IMR-90 (cell line): Measurements from ENCODE around the gene CCSER2. TPM values are rescaled to one million over a fixed set of nuclear protein-coding genes. Genes with fewer than 3 reads are reported as not detected.
A peak's percentile ranks its signal among the peaks of the same experiment; 100 is the strongest.

Experiments
- ATAC-seq: fragments of 200-7000 bp; cut with Tn5 transposase; 2 replicates; pipeline ENCODE4 v1.9.1; 2020; ENCODE audit warnings: low read depth, mild to moderate bottlenecking, moderate library complexity
- BruUV-seq: library from RNA; stranded (reverse); fragments of 400-500 nt; replicated peaks from 2 replicates; lab custom pipeline; 2021; lab: Mats Ljungman, UMichigan
- CTCF ChIA-PET: fragments of 300-600 bp; formaldehyde crosslinking; extraction: SDS; loops from one replicate; lab custom pipeline; 2021; ENCODE audit warnings: antibody characterized with exemption; lab: Yijun Ruan, JAX
- POLR2A ChIA-PET: fragments of 300-600 bp; sonication (Branson Sonifier 250); formaldehyde crosslinking; loops from one replicate; lab custom pipeline; 2022; ENCODE audit warnings: antibody characterized with exemption; ENCODE audit not compliant: unreplicated experiment; lab: Charles Lee
- DNase-seq: peaks from one replicate; pipeline ENCODE4 v3.0.0; 2013
- H2AFZ ChIP-seq: replicated peaks from 2 replicates; pipeline ENCODE3; 2013; ENCODE audit warnings: low read length, mild to moderate bottlenecking; ENCODE audit not compliant: poor library complexity
- H2AK5ac ChIP-seq: 2 replicates; pipeline ENCODE4 v1.6.1; 2013; ENCODE audit warnings: low read depth, low read length, inconsistent platforms
- H2AK9ac ChIP-seq: replicated peaks from 2 replicates; pipeline ENCODE3; 2013; ENCODE audit warnings: mild to moderate bottlenecking, low read depth, low read length, moderate library complexity; ENCODE audit not compliant: poor library complexity
- H2BK120ac ChIP-seq: 2 replicates; pipeline ENCODE4 v1.6.1; 2013; ENCODE audit warnings: low read depth, low read length, inconsistent platforms
- H2BK15ac ChIP-seq: 3 replicates; pipeline ENCODE4 v1.6.1; 2013; ENCODE audit warnings: low read depth, low read length, inconsistent platforms
- H2BK20ac ChIP-seq: 2 replicates; pipeline ENCODE4 v1.6.1; 2013; ENCODE audit warnings: low read depth, mild to moderate bottlenecking, inconsistent platforms, low read length, moderate library complexity
- H2BK5ac ChIP-seq: 2 replicates; pipeline ENCODE4 v1.6.1; 2013; ENCODE audit warnings: mild to moderate bottlenecking, low read depth, low read length, inconsistent platforms; ENCODE audit not compliant: poor library complexity, severe bottlenecking
- H3K14ac ChIP-seq: replicated peaks from 2 replicates; pipeline ENCODE4 v1.6.1; 2013; ENCODE audit warnings: low read depth, low read length, inconsistent platforms
- H3K18ac ChIP-seq: 2 replicates; pipeline ENCODE4 v1.6.1; 2013; ENCODE audit warnings: low read depth, low read length, control low read depth
- H3K23ac ChIP-seq: 2 replicates; pipeline ENCODE4 v1.6.1; 2013; ENCODE audit warnings: low read depth, low read length, inconsistent platforms
- H3K27ac ChIP-seq: 2 replicates; pipeline ENCODE4 v1.5.1; 2013; ENCODE audit warnings: mild to moderate bottlenecking, control low read depth, low read length; ENCODE audit not compliant: insufficient read depth
- H3K27me3 ChIP-seq: 2 replicates; pipeline ENCODE4 v1.6.1; 2013; ENCODE audit warnings: low read length; ENCODE audit not compliant: control insufficient read depth, insufficient read depth
- H3K36me3 ChIP-seq: 2 replicates; pipeline ENCODE4 v1.6.1; 2013; ENCODE audit warnings: low read length, mixed read lengths; ENCODE audit not compliant: control insufficient read depth, insufficient read depth
- H3K4ac ChIP-seq: 2 replicates; pipeline ENCODE4 v1.6.1; 2013; ENCODE audit warnings: low read depth, low read length, inconsistent platforms
- H3K4me1 ChIP-seq: 2 replicates; pipeline ENCODE4 v1.6.1; 2013; ENCODE audit warnings: low read length, mixed read lengths; ENCODE audit not compliant: control insufficient read depth, insufficient read depth
- H3K4me2 ChIP-seq: 2 replicates; pipeline ENCODE4 v1.6.1; 2013; ENCODE audit warnings: low read depth, mild to moderate bottlenecking, control low read depth, low read length, moderate library complexity
- H3K4me3 ChIP-seq: 2 replicates; pipeline ENCODE4 v1.5.1; 2013; ENCODE audit warnings: low read depth, mild to moderate bottlenecking, control low read depth, low read length, moderate library complexity; ENCODE audit not compliant: insufficient read depth
- H3K56ac ChIP-seq: 2 replicates; pipeline ENCODE4 v1.6.1; 2013; ENCODE audit warnings: low read length, inconsistent platforms; ENCODE audit not compliant: insufficient read depth; ENCODE audit errors: extremely low read depth
- H3K79me1 ChIP-seq, 2 experiments: 2 replicates each; pipeline ENCODE4 v1.6.1; 2013; ENCODE audit warnings: low read length in 2 of 2, inconsistent platforms in 1 of 2, low read depth in 1 of 2
- H3K9ac ChIP-seq: 2 replicates; pipeline ENCODE4 v1.6.1; 2013; ENCODE audit warnings: low read depth, low read length, control low read depth
- H3K9me1 ChIP-seq: 2 replicates; pipeline ENCODE4 v1.6.1; 2013; ENCODE audit warnings: low read length, inconsistent platforms; ENCODE audit not compliant: insufficient read depth
- H3K9me3 ChIP-seq: 2 replicates; pipeline ENCODE4 v1.6.1; 2013; ENCODE audit warnings: low read length; ENCODE audit not compliant: control insufficient read depth, insufficient read depth
- H4K20me1 ChIP-seq: 2 replicates; pipeline ENCODE4 v1.6.1; 2013; ENCODE audit warnings: low read length, inconsistent platforms; ENCODE audit not compliant: insufficient read depth
- H4K5ac ChIP-seq: 2 replicates; pipeline ENCODE4 v1.6.1; 2013; ENCODE audit warnings: mild to moderate bottlenecking, low read depth, low read length, control low read depth
- H4K8ac ChIP-seq, 2 experiments: 2 replicates each; pipeline ENCODE4 v1.6.1; 2013; ENCODE audit warnings: low read depth in 2 of 2, low read length in 2 of 2, control low read depth in 1 of 2, inconsistent platforms in 1 of 2
- H4K91ac ChIP-seq: 2 replicates; pipeline ENCODE4 v1.6.1; 2013; ENCODE audit warnings: low read depth, low read length, inconsistent platforms; ENCODE audit not compliant: insufficient read depth
- BHLHE40 ChIP-seq: fragments of 150-350 bp; IDR thresholded peaks from 2 replicates; pipeline ENCODE4 v1.6.1; 2016; ENCODE audit warnings: mild to moderate bottlenecking, low read depth, low read length
- CEBPB ChIP-seq: IDR thresholded peaks from 2 replicates; pipeline ENCODE4 v1.6.1; 2012; ENCODE audit warnings: low read depth, low read length, improper control_type of control experiment
- CHD1 ChIP-seq: IDR thresholded peaks from 2 replicates; pipeline ENCODE4 v1.6.1; 2012; ENCODE audit warnings: low read depth, low read length, improper control_type of control experiment
- CTCF ChIP-seq: conservative IDR thresholded peaks from 2 replicates; pipeline ENCODE4 v1.5.1; 2012; ENCODE audit warnings: mild to moderate bottlenecking, low read depth, low read length, improper control_type of control experiment
- ELK1 ChIP-seq: fragments of 150-350 bp; IDR thresholded peaks from 2 replicates; pipeline ENCODE4 v1.6.1; 2016; ENCODE audit warnings: low read depth, mild to moderate bottlenecking, low read length, moderate library complexity, borderline replicate concordance
- FOS ChIP-seq: fragments of 150-350 bp; IDR thresholded peaks from 2 replicates; pipeline ENCODE4 v1.6.1; 2016; ENCODE audit warnings: low read depth, low read length
- MAFK ChIP-seq: IDR thresholded peaks from 2 replicates; pipeline ENCODE4 v1.6.1; 2012; ENCODE audit warnings: low read depth, low read length, improper control_type of control experiment
- MAZ ChIP-seq: IDR thresholded peaks from 2 replicates; pipeline ENCODE4 v1.6.1; 2012; ENCODE audit warnings: low read depth, mild to moderate bottlenecking, low read length, improper control_type of control experiment, moderate library complexity, borderline replicate concordance
- MXI1 ChIP-seq: IDR thresholded peaks from 2 replicates; pipeline ENCODE4 v1.6.1; 2012; ENCODE audit warnings: low read depth, mild to moderate bottlenecking, low read length, moderate library complexity, borderline replicate concordance
- NFE2L2 ChIP-seq: fragments of 150-350 bp; IDR thresholded peaks from 2 replicates; pipeline ENCODE4 v1.6.1; 2016; ENCODE audit warnings: low read depth, mild to moderate bottlenecking, low read length
- POLR2A ChIP-seq: IDR thresholded peaks from 2 replicates; pipeline ENCODE4 v1.6.1; 2012; ENCODE audit warnings: mild to moderate bottlenecking, low read depth, low read length
- RAD21 ChIP-seq: IDR thresholded peaks from 2 replicates; pipeline ENCODE4 v1.6.1; 2012; ENCODE audit warnings: low read length, improper control_type of control experiment
- RCOR1 ChIP-seq: IDR thresholded peaks from 2 replicates; pipeline ENCODE4 v1.6.1; 2012; ENCODE audit warnings: mild to moderate bottlenecking, low read length, improper control_type of control experiment; ENCODE audit not compliant: insufficient replicate concordance
- RFX5 ChIP-seq: IDR thresholded peaks from 2 replicates; pipeline ENCODE4 v1.8.0; 2012; ENCODE audit warnings: low read depth, mild to moderate bottlenecking, low read length, moderate library complexity
- SMC3 ChIP-seq: fragments of 150-350 bp; IDR thresholded peaks from 2 replicates; pipeline ENCODE4 v1.6.1; 2016; ENCODE audit warnings: low read depth, mild to moderate bottlenecking, antibody characterized with exemption, low read length, moderate library complexity
- WGBS, 2 experiments: methylation state at CpG; one replicate each; pipeline versions ENCODE4 v1.1.5 to v1.1.7; 2013; ENCODE audit warnings: missing lambda C conversion rate in 2 of 2; ENCODE audit not compliant: insufficient read length in 1 of 2; ENCODE audit errors: extremely low coverage in 2 of 2; 5-methylcytosine and 5-hydroxymethylcytosine counted together
- dilution Hi-C: fragments of 300-500 bp; cut with HindIII; formaldehyde crosslinking; loops from one replicate; pipeline ENCODE4 v1.14.3; 2018; ENCODE audit warnings: low sequenced_read_pairs; ENCODE audit not compliant: unreplicated experiment
- in situ Hi-C: fragments of 300-500 bp; cut with MboI; formaldehyde crosslinking; loops from 3 replicates; pipeline ENCODE4 v1.14.3; 2019; ENCODE audit warnings: low sequenced_read_pairs, inconsistent platforms, mixed read lengths
- intact Hi-C: fragments of 100-400 bp; cut with micrococcal nuclease; formaldehyde crosslinking; loops from 2 replicates; pipeline ENCODE4 v1.10.0; 2022
- polyA plus RNA-seq, 3 experiments: library from polyadenylated mRNA; depleted of rRNA; stranded (reverse); fragments of >200 nt; gene quantifications; 2 replicates each; pipeline ENCODE4 v1.2.3, GENCODE V29; 2012; ENCODE audit warnings: low replicate concordance in 1 of 3
- total RNA-seq: library from RNA; depleted of rRNA; stranded (reverse); fragments of >200 nt; gene quantifications from 2 replicates; pipeline ENCODE4 v1.2.3, GENCODE V29; 2012
- TF ChIP-seq, protein P1 (sequence below): fragments of 150-350 bp; IDR thresholded peaks from 2 replicates; pipeline ENCODE4 v1.6.1; 2017; ENCODE audit warnings: mild to moderate bottlenecking, antibody characterized with exemption, low read length, low read depth

The CCSER2 gene
- total and polyA plus RNA-seq, 2 of the 4 experiments (the other 2 are of a cell fraction) = 20.4 to 31.7 TPM

DNA sequence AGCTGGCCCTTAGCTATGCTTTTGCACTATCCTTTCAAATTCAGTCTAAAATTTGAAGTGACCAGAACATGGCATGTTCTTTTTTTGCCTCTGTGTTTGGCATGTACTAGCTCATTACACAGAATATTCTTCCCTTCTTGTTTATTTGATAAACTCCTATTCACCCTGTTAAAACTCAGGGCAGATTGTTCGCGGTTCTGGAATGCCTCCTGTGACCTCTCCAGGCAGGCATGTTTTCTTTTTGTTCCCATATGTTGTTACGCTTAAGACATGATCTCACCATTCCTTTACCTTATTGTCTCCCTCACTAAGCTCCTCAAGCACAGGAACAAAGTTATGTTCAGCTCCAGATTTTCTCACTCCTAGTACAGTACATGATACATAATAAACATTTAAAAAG, 181.7 kb downstream of the CCSER2 start:
- Histone ChIP-seq H3K4me3 (no peak overlapping the region), H3K56ac (no peak overlapping the region), H4K91ac (no peak overlapping the region), H2AFZ (no peak overlapping the region), H3K23ac (no peak overlapping the region), H2BK5ac (peak overlapping the region; percentile 49), H2BK15ac (no peak overlapping the region), H2BK20ac (no peak overlapping the region), H2AK5ac (no peak overlapping the region), H2BK120ac (no peak overlapping the region), H3K27me3 (no peaks in the 10 kb centered on the region), H3K27ac (peak overlapping the region; percentile 33; the same call in 1 of the 2 replicates), H3K79me1 (peaks cover 17 to 26% of the 10 kb centered on the region in 2 experiments), H4K8ac (no peak overlapping the region), H3K9me1 (peaks cover 6% of the 10 kb centered on the region; the same call in 1 of the 2 replicates), H2AK9ac (no peak overlapping the region), H4K20me1 (peaks cover 10% of the 10 kb centered on the region; the same call in 1 of the 2 replicates), H3K14ac (no peak overlapping the region), H3K9ac (no peak overlapping the region), H3K4me2 (peak overlapping the region; percentile 41; the same call in 1 of the 2 replicates), H3K9me3 (no peaks in the 10 kb centered on the region), H3K4ac (no peak overlapping the region), H3K18ac (no peak overlapping the region; the same call in 1 of the 2 replicates), H3K36me3 (peaks cover 6% of the 10 kb centered on the region), H3K4me1 (peaks cover 8% of the 10 kb centered on the region), H4K5ac (no peak overlapping the region)
- peak; percentile 88 for ATAC-seq
- DNase-seq = peak; percentile 79
- dilution Hi-C loops (no loop called here), in situ Hi-C loops (no loop called here), intact Hi-C loops (no loop called here)
- 11% methylated on average over 2 of the region's 3 CpGs; no CpG with 5 or more reads in 1 of the 2 experiments for WGBS, 2 experiments
- no TSS peak for BruUV-seq
- TF ChIP-seq CTCF (no peak), POLR2A (no peak), RAD21 (no peak), CHD1 (no peak), SMC3 (no peak), CEBPB (no peak), NFE2L2 (no peak), MAZ (no peak), RCOR1 (no peak), ELK1 (no peak), FOS (no peak), BHLHE40 (no peak), MAFK (no peak), RFX5 (no peak), MXI1 (no peak)
- TF ChIP-seq, protein P1, sequence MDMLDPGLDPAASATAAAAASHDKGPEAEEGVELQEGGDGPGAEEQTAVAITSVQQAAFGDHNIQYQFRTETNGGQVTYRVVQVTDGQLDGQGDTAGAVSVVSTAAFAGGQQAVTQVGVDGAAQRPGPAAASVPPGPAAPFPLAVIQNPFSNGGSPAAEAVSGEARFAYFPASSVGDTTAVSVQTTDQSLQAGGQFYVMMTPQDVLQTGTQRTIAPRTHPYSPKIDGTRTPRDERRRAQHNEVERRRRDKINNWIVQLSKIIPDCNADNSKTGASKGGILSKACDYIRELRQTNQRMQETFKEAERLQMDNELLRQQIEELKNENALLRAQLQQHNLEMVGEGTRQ = no peak
- CTCF ChIA-PET = interaction anchor here (0.6 to 1.0 kb wide), 3 partner anchors 15 to 202 kb away, joined by 3 to 4 read pairs (median 3); no protein-coding TSS in a partner anchor
- POLR2A ChIA-PET = no interaction called here
